ENCODE results near the gene EMX2.

DNA sequence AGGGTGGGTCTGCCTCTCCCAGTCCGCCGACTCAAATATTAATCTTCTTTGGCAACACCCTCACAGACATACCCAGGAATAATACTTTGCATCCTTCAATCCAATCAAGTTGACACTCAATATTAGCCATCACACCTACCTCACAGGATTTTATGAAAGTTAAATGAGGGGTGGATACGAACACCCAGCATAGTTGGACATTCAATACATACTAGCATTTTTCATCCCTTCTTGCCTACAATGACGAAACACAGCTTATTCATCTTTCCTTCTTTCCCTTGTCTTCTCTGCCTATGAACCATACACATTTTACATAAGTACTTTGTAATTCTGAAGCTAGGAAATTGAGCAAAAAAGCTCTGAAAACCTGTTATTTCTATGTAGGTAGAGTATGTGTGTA lies 48.5 kb downstream of the EMX2 start:
- TF ChIP-seq, protein P1, sequence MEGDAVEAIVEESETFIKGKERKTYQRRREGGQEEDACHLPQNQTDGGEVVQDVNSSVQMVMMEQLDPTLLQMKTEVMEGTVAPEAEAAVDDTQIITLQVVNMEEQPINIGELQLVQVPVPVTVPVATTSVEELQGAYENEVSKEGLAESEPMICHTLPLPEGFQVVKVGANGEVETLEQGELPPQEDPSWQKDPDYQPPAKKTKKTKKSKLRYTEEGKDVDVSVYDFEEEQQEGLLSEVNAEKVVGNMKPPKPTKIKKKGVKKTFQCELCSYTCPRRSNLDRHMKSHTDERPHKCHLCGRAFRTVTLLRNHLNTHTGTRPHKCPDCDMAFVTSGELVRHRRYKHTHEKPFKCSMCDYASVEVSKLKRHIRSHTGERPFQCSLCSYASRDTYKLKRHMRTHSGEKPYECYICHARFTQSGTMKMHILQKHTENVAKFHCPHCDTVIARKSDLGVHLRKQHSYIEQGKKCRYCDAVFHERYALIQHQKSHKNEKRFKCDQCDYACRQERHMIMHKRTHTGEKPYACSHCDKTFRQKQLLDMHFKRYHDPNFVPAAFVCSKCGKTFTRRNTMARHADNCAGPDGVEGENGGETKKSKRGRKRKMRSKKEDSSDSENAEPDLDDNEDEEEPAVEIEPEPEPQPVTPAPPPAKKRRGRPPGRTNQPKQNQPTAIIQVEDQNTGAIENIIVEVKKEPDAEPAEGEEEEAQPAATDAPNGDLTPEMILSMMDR (IDR thresholded peaks at IDR 0.05; ENCODE audit: low read depth, low read length, poor library complexity, severe bottlenecking), result no peak
- no peak for TF ChIP-seq EZH2phosphoT487 (IDR thresholded peaks at IDR 0.05; ENCODE audit: borderline replicate concordance, low read length)
